Bronchial epithelial cell (primary cell): ENCODE results near the gene LRRN2. TPM values are rescaled to one million over a fixed set of nuclear protein-coding genes. Genes with fewer than 3 reads are reported as not detected.
A peak's percentile ranks its signal among the peaks of the same experiment; 100 is the strongest.

Experiments
- DNase-seq: peaks from one replicate; pipeline ENCODE4 v3.0.0-alpha.2; 2010; ENCODE audit warnings: low read depth
- FAIRE-seq: peaks from 2 replicates; lab custom pipeline; 2011; peaks lifted over from hg19 to GRCh38; lab: Jason Lieb, UNC
- H3K27me3 ChIP-seq: 2 replicates; pipeline ENCODE4 v1.5.1; 2011; ENCODE audit warnings: low read length; ENCODE audit not compliant: control insufficient read depth, insufficient read depth
- H3K36me3 ChIP-seq: 2 replicates; pipeline ENCODE4 v1.5.1; 2011; ENCODE audit warnings: low read length; ENCODE audit not compliant: control insufficient read depth, insufficient read depth
- H3K4me3 ChIP-seq: 2 replicates; pipeline ENCODE4 v1.5.1; 2011; ENCODE audit warnings: mild to moderate bottlenecking, low read depth, low read length, control low read depth
- total RNA-seq: library from RNA; depleted of rRNA; stranded (reverse); fragments of >200 nt; gene quantifications from 2 replicates; pipeline ENCODE4 v1.2.1, GENCODE V29; 2014
- TF ChIP-seq, protein P1 (sequence below): IDR thresholded peaks from 2 replicates; pipeline ENCODE4 v1.5.1; 2011; ENCODE audit warnings: mild to moderate bottlenecking, moderate library complexity, low read length, control low read depth, inconsistent platforms; ENCODE audit not compliant: insufficient read depth, severe bottlenecking

The LRRN2 gene
- total RNA-seq, 1 donor from 2014 or later = not detected

GRCh38 chr1:204598319-204598969, 87.1 kb downstream of the LRRN2 start:
- FAIRE-seq = no peak
- TF ChIP-seq, protein P1, sequence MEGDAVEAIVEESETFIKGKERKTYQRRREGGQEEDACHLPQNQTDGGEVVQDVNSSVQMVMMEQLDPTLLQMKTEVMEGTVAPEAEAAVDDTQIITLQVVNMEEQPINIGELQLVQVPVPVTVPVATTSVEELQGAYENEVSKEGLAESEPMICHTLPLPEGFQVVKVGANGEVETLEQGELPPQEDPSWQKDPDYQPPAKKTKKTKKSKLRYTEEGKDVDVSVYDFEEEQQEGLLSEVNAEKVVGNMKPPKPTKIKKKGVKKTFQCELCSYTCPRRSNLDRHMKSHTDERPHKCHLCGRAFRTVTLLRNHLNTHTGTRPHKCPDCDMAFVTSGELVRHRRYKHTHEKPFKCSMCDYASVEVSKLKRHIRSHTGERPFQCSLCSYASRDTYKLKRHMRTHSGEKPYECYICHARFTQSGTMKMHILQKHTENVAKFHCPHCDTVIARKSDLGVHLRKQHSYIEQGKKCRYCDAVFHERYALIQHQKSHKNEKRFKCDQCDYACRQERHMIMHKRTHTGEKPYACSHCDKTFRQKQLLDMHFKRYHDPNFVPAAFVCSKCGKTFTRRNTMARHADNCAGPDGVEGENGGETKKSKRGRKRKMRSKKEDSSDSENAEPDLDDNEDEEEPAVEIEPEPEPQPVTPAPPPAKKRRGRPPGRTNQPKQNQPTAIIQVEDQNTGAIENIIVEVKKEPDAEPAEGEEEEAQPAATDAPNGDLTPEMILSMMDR = no peak
- no peak overlapping the region for H3K4me3 ChIP-seq
- no peaks in the 10 kb centered on the region for H3K36me3 ChIP-seq
- no peak for DNase-seq
- H3K27me3 ChIP-seq = no peaks in the 10 kb centered on the region

DNA sequence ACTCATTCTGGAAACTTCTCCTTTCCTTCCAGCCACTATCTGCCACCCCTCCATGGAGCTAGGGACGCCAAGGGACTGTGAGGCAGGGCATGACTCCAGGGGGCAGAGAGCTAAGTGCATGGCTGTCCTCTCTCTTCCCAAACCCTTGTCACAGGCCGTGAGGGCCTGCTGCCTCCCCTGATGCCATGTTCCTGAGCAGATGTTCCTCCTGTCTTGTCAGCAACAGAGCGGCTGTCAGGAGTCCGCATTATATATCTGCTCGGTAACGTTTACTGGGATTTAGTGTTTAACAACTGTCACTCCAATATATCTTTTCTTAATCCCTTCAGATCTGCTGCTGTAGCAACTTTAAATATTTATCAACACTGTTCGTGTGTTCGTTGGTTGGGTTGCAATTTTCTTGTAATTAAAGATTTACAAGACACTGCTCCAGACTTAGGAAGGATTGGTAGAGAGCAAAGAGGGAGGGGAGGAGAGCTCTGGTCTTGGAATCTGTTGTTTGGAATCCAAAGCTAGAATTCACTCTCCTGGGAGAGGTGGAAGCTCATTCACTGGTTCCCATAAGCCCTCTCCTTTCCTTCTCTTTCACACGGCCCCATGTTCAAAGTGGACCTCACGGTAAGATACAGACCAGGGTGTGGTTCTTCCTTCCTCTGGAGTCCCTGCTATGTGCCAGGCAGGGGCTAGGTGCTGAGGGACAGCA, 93.1 kb downstream of the LRRN2 start:
- FAIRE-seq = no peak
- no peak overlapping the region for H3K4me3 ChIP-seq

GRCh38 chr1:204591473-204592090, 94.0 kb downstream of the LRRN2 start:
- FAIRE-seq = peak; percentile 23

More for the DNA sequence above, 93.1 kb downstream of the LRRN2 start:
- Histone ChIP-seq H3K36me3 (no peaks in the 10 kb centered on the region), H3K27me3 (no peaks in the 10 kb centered on the region)
- TF ChIP-seq, protein P1 = no peak
- DNase-seq = no peak

GRCh38 chr1:204589409-204590038, 96.0 kb downstream of the LRRN2 start:
- no peak for FAIRE-seq
- H3K36me3 ChIP-seq = no peaks in the 10 kb centered on the region
- TF ChIP-seq, protein P1 = no peak
- no peaks in the 10 kb centered on the region for H3K27me3 ChIP-seq
- DNase-seq = no peak
- H3K4me3 ChIP-seq = no peak overlapping the region

More at GRCh38 chr1:204591473-204592090, 94.0 kb downstream of the LRRN2 start:
- peak; percentile 93 for DNase-seq
- H3K4me3 ChIP-seq = no peak overlapping the region
- H3K27me3 ChIP-seq = no peaks in the 10 kb centered on the region
- TF ChIP-seq, protein P1 = no peak
- H3K36me3 ChIP-seq = no peaks in the 10 kb centered on the region

DNA sequence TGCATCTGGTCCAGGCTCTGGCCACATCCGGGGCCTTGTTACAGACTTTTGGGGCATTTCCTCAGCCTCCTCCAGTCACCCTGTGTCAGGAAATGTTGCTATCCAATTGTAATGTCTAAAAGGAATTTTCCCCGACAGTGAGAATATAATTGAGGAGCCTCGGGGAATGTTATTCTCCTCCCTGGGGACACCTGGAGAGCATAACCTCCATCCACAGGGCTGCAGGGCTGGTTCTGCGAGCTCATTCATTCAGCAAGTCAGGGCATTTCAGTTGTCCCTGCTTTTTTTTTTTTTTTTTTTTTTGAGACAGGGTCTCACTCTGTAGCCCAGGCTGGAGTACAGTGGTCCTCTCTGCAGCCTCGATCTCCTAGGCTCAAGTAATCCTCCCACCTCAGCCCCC, 96.7 kb downstream of the LRRN2 start:
- DNase-seq = no peak
- H3K36me3 ChIP-seq = no peaks in the 10 kb centered on the region
- no peaks in the 10 kb centered on the region for H3K27me3 ChIP-seq
- FAIRE-seq = no peak
- no peak overlapping the region for H3K4me3 ChIP-seq
- TF ChIP-seq, protein P1 = no peak
